B cell (primary cell): ENCODE data around the gene RASA1.
"Not testable (repeated sequence)": the region's sequence is repeated elsewhere in the genome, so short reads cannot be mapped to it uniquely, and the experiment has no call there.

Source experiments
- CTCF ChIP-seq: fragments of 200-600 bp; IDR thresholded peaks from one replicate; pipeline ENCODE4 v1.8.0; 2022; ENCODE audit warnings: antibody characterized with exemption, mild to moderate bottlenecking
- EZH2 ChIP-seq: IDR thresholded peaks from 2 replicates; pipeline ENCODE4 v1.6.1; 2012; ENCODE audit warnings: borderline replicate concordance, low read depth, mild to moderate bottlenecking, moderate library complexity, low read length; ENCODE audit not compliant: insufficient read depth, poor library complexity, severe bottlenecking

DNA sequence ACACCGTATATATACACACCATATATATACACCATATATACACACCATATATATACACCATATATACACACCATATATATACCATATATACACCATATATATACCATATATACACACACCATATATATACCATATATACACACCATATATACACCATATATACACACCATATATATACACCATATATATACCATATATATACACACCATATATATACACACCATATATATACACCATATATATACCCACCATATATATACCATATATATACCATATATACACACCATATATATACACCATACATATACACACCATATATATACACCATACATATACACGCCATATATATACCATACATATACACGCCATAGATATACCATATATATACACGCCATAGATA, 19.6 kb downstream of the RASA1 start:
- not testable (repeated sequence) for TF ChIP-seq CTCF, EZH2
